ENCODE data around the gene CFAP45. TPM values are rescaled to one million over a fixed set of nuclear protein-coding genes. Genes with fewer than 3 reads are reported as not detected.

CFAP45 gene
- polyA plus RNA-seq, 1 experiment = 0.56 TPM

GRCh38 chr1:159870704-159871103 is 29.3 kb downstream of the CFAP45 start:
- DNase-seq (ENCODE audit: low read depth) = no peak

GRCh38 chr1:159869607-159870006 is 30.4 kb downstream of the CFAP45 start:
- TF ChIP-seq CTCF (IDR thresholded peaks at IDR 0.05; ENCODE audit: insufficient read depth, low read depth, low read length) = no peak
- ChIA-PET POLR2A (no interaction called here), CTCF (interaction anchor here (1.0 to 1.4 kb wide), 3 partner anchors 14 to 138 kb away, joined by 3 to 5 read pairs (median 4); no protein-coding TSS in a partner anchor)
- no peak for DNase-seq (ENCODE audit: low read depth)
- H3K4me3 ChIP-seq (ENCODE audit: low read depth, low read length) = no peak overlapping the region
- no peaks in the 10 kb centered on the region for H3K36me3 ChIP-seq (ENCODE audit: control insufficient read depth, insufficient read depth, low read length)
- no peaks in the 10 kb centered on the region for H3K27me3 ChIP-seq (ENCODE audit: control insufficient read depth, insufficient read depth, low read length)

More at GRCh38 chr1:159870704-159871103, 29.3 kb downstream of the CFAP45 start:
- ChIA-PET CTCF (no interaction called here), POLR2A (no interaction called here)
- Histone ChIP-seq H3K36me3 (ENCODE audit: control insufficient read depth, insufficient read depth, low read length) (no peaks in the 10 kb centered on the region), H3K4me3 (ENCODE audit: low read depth, low read length) (no peak overlapping the region), H3K27me3 (ENCODE audit: control insufficient read depth, insufficient read depth, low read length) (no peaks in the 10 kb centered on the region)
- TF ChIP-seq CTCF (IDR thresholded peaks at IDR 0.05; ENCODE audit: insufficient read depth, low read depth, low read length) = no peak

- Histone ChIP-seq H3K4me3 (ENCODE audit: low read depth, low read length) (no peak overlapping the region), H3K36me3 (ENCODE audit: control insufficient read depth, insufficient read depth, low read length) (no peaks in the 10 kb centered on the region), H3K27me3 (ENCODE audit: control insufficient read depth, insufficient read depth, low read length) (no peaks in the 10 kb centered on the region)
- CTCF ChIA-PET = interaction anchor here (1.0 to 2.4 kb wide), 4 partner anchors 14 to 138 kb away, joined by 3 to 6 read pairs (median 4); no protein-coding TSS in a partner anchor
- TF ChIP-seq CTCF (IDR thresholded peaks at IDR 0.05; ENCODE audit: insufficient read depth, low read depth, low read length) = no peak
- POLR2A ChIA-PET = no interaction called here
- DNase-seq (ENCODE audit: low read depth) = no peak
Measured at GRCh38 chr1:159869173-159869572, 30.8 kb downstream of the CFAP45 start.

GRCh38 chr1:159868766-159869165 is 31.2 kb downstream of the CFAP45 start:
- no peak for DNase-seq (ENCODE audit: low read depth)
- TF ChIP-seq CTCF (IDR thresholded peaks at IDR 0.05; ENCODE audit: insufficient read depth, low read depth, low read length) = no peak
- no peaks in the 10 kb centered on the region for H3K27me3 ChIP-seq (ENCODE audit: control insufficient read depth, insufficient read depth, low read length)
- CTCF ChIA-PET = interaction anchor here (1.4 to 2.4 kb wide), 2 partner anchors 70 to 139 kb away, joined by 5 to 6 read pairs; no protein-coding TSS in a partner anchor
- no peak overlapping the region for H3K4me3 ChIP-seq (ENCODE audit: low read depth, low read length)
- H3K36me3 ChIP-seq (ENCODE audit: control insufficient read depth, insufficient read depth, low read length) = no peaks in the 10 kb centered on the region
- POLR2A ChIA-PET = no interaction called here

- no peak for TF ChIP-seq CTCF (IDR thresholded peaks at IDR 0.05; ENCODE audit: insufficient read depth, low read depth, low read length)
- Histone ChIP-seq H3K27me3 (ENCODE audit: control insufficient read depth, insufficient read depth, low read length) (no peaks in the 10 kb centered on the region), H3K36me3 (ENCODE audit: control insufficient read depth, insufficient read depth, low read length) (no peaks in the 10 kb centered on the region), H3K4me3 (ENCODE audit: low read depth, low read length) (no peak overlapping the region)
- POLR2A ChIA-PET = no interaction called here
- CTCF ChIA-PET = interaction anchor here (0.6 to 2.4 kb wide), 3 partner anchors 18 to 140 kb away, joined by 3 to 6 read pairs (median 3); no protein-coding TSS in a partner anchor
- DNase-seq (ENCODE audit: low read depth) = no peak
Measured at GRCh38 chr1:159867664-159868026, 32.3 kb downstream of the CFAP45 start.

Data from BJ (cell line).